C4-2B (cell line): ENCODE results near the gene C1QL4.

Source experiments
- H3K27ac ChIP-seq: fragments of 450-650 bp; 2 replicates; pipeline ENCODE4 v1.5.1; 2017
- CTCF ChIP-seq: fragments of 450-650 bp; conservative IDR thresholded peaks from 2 replicates; pipeline ENCODE4 v1.5.1; 2017; ENCODE audit warnings: mild to moderate bottlenecking
- ZFX ChIP-seq: fragments of 450-650 bp; IDR thresholded peaks from 2 replicates; pipeline ENCODE4 v1.6.1; 2017

The C1QL4 gene

DNA sequence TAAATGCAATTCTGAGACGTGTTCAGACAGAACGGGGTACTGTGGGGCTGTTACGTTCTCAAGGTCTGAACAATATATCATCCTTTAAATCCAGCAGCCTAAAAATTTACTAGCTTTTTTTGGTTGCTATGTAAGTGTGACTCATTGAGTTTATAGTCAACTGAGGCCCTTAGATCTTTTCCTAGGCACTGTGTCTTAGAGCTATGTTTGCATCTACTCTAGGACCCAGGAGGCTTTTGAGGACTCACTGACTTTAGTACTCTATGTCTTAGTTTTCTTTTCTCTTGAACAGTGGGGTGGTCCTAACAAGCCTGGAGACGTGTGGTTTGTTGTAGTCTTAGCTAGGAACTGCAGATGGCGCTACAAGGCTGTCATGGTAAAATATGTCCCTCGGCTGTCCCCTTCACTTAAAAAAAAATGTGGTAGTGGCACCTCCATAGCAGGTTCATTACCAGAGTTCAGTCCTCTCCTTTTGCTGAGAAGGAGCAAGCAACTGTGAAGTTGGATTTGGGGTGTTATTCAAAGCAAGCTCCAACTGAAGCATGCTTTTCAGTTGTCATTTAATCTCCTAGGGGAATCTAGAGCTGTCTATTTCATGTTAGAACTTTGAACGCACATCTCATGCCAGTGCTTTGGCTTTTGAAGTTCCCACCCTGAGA is 21.6 kb upstream of the C1QL4 start:
- no peak overlapping the region for H3K27ac ChIP-seq
- TF ChIP-seq ZFX, result no peak
- peak; percentile 88 for TF ChIP-seq CTCF

DNA sequence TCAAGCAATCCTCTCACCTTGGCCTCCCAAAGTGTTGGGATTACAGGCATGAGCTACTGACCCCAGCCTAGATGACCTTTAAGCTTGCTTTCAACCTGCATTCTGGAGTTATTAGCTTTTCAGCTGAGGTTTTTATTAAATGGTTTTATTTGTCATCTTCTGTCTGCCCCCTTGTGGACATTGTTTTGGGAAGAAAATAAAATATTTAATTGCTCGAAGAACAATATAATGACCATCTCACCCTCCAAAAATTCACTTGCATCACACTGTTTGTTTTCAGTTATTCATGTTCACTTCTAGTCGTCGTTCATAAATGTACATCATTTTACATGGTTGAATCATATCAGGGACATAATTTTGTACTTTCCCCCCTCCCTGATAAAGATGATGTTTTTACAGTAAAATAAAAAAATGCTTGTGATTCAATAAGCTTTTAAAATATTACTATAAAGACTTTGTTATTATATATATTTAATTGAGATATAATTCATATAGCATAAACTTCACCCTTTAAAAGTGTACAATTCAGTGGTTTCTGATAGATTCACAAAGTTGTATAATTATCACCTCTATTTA is 20.2 kb upstream of the C1QL4 start:
- no peak overlapping the region for H3K27ac ChIP-seq
- TF ChIP-seq CTCF, result peak; percentile 82
- TF ChIP-seq ZFX, result no peak

DNA sequence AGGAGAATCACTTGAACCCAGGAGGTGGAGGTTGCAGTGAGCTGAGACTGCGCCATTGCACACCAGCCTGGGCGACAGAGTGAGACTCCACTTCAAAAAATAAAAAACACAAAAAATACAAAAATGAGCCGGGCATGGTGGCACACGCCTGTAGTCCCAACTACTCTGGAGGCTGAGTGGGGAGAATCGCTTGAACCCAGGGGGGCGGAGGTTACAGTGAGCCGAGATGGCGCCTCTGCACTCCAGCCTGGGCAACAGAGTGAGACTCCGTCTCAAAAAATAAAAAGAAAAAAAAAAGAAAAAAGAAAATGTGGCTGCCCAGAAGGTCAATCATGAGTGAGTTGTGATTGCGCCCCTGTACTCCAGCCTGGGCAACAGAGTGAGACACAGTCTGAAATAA is 18.9 kb upstream of the C1QL4 start:
- no peak overlapping the region for H3K27ac ChIP-seq
- TF ChIP-seq ZFX (no peak), CTCF (no peak)

DNA sequence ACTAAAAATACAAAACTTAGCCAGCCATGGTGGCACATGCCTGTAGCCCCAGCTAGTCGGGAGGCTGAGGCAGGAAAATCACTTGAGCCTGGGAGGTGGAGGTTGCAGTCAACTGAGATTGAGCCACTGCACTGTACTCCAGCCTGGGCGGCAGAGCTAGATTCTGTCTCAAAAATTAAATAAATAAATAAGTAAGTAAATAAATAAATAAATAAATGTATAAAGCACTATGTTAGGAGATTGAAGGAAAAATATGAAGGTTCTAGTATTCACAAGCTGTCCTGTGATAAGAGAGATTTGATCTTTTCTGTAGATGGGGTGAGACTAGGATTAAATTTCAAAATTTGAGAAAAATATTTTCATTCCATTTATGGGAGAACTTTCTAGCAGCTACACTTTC is 15.4 kb upstream of the C1QL4 start:
- no peak overlapping the region for H3K27ac ChIP-seq
- TF ChIP-seq CTCF, result no peak
- TF ChIP-seq ZFX, result no peak

DNA sequence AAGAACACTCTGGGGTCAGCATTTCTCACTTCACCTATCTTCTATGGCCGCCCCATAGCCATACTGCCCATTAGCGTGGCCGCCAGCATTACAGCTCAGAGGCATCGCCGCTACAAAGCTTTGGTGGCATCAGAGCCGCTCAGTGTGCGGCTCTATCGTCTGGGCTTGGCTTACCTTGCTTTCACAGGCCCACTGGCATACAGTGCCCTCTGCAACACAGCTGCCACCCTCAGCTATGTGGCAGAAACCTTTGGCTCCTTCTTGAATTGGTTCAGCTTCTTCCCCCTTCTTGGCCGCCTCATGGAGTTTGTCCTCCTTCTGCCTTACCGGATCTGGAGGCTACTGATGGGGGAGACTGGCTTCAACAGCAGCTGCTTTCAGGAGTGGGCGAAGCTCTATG is 12.3 kb upstream of the C1QL4 start:
- peak overlapping the region; percentile 92; the same call in 1 of the 2 replicates for H3K27ac ChIP-seq

DNA sequence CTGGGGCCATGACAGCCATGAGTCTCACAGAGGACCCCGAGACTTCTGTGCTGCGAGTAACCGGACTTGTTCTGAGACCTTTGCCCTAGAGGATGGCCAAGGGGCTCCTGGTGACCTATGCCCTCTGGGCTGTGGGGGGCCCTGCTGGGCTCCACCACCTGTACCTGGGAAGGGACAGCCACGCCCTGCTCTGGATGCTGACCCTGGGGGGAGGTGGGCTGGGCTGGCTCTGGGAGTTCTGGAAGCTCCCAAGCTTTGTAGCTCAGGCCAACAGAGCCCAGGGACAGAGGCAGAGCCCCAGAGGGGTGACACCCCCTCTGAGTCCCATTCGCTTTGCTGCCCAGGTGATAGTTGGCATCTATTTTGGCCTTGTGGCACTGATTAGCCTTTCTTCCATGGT is 11.8 kb upstream of the C1QL4 start:
- peak overlapping the region; percentile 92 for H3K27ac ChIP-seq
- no peak for TF ChIP-seq ZFX

More for the DNA sequence above, 12.3 kb upstream of the C1QL4 start:
- TF ChIP-seq ZFX (no peak), CTCF (no peak)

DNA sequence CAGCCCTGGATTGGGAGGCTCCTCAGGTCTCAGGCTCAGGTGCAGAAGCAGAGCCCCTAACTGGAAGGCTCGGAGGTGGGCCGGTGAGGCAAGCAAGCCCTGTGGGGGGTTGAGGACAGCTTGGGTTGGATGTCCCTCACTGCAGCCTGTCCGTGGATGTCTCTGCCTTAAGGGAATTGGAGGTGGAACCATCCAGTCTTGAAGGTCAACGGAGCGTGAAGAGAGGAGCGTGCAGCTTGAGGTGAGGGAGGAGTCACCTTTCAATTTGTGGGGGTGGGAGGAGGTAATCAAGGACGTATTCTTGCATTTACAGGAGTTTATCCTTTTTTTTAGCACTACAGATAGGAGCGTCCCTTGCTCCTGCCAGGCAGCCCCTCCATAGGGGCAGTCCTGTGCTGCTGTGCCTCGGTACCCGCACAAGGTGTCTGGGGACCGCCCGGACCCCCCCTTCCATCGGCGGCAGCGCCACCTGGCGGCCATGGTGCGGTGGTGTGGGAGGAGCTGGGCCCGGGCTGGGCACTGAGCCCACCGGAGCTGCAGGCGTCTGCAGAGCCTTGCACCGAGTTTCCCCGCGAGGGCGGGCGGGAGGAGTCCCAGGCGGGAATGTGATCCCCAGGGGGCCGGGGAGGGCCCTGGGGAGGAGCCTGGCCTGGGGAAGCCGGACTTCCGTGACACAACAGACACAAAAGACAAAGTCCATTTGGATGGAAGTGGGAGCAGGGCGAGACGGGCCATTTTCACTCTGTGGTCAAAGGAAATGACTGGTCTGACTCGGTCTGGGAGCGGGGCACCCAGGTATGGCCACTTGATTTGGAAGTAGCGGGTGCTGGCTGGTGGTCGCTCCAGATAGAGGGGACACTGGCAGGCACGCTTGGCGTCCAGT is 10.6 kb upstream of the C1QL4 start:
- H3K27ac ChIP-seq, result peak overlapping the region; percentile 92

More for the DNA sequence above, 10.6 kb upstream of the C1QL4 start:
- TF ChIP-seq CTCF (peak; percentile 99), ZFX (no peak)
